Glomerular visceral epithelial cell (primary cell): ENCODE measurements around the gene CDK5RAP2.

ENCODE experiments used
- DNase-seq: peaks from one replicate; pipeline ENCODE4 v3.0.0-alpha.2; 2016; ENCODE audit errors: extremely low spot score

The CDK5RAP2 gene

DNA sequence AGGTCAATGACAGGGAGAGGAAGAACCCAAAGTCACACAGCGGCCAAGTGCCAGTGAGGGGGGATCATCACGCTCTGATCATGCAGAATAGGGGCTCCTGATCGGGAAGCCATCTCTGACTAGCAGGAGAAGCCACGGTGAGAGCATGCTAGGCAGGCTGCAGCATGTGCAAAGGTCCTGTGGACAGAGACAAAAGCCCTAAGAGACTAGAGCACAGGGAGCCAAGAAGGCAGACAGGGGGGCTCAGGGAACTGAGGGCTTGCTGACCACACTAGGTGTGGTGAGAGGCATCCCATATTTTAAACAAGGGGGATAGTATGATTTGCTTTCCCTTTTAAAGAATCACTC, 195.1 kb downstream of the CDK5RAP2 start:
- no peak for DNase-seq

DNA sequence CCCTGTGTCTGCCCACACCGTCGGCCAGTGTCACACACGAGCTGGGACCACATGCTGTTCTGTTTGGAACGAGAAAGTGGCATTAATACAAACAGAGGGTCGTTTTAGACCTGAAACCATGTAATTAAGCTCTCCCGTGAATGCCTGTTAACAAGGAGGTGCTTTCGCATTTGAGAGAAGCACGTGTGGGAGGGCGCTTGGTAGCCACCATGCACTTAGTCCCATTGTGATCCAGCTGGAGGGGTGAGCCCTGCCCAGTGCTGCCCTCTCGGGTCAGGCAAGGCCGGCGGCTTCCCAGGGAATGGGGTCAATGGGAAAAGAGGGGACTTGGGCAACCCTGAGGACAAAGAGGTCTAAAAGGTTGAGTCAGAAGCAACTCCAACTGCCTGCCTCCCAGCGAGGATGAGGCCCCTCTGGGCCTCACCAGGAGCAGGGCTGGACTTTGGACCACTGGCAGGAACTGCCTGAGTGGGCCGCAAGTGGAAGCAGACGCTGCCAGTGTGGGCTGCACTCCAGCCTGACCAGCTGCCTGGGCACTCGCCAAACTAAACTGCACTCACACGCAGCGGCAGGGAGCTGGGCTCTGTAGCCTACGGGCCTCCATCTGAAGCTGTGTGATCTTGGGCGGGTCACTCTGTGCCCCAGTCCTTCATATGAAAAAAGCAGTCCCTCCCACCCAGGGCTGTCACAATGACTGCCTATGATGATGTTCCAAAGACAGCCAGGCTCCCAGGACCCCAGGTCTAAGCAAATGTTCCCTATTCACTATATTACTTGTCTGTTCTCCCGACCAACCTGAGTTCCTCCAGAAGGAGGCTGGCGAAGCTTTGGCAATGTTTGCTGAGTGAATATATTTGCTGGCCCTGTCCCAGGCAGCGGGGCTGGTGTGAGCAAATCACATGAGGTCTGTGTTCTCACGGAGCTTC, 195.7 kb downstream of the CDK5RAP2 start:
- peak; percentile 75 for DNase-seq

DNA sequence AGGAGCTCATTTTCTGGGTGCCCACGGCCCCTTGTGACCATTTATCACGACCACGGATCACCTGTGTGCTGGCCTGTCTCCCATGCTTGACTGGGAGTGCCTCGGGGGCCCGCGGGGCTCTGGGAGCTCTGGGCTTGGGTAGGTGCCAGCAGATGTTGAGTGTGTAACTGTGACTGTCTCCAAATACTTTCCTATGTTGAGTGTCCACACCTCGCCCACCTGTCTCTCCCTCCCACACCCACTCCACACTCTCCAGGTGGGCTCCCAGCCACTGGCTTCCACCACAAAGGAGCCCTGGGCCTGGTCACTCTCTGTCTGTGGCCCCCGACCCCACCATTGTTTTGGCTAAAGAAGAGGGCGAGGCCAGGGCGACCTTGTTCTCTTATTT, 196.4 kb downstream of the CDK5RAP2 start:
- peak; percentile 20 for DNase-seq

DNA sequence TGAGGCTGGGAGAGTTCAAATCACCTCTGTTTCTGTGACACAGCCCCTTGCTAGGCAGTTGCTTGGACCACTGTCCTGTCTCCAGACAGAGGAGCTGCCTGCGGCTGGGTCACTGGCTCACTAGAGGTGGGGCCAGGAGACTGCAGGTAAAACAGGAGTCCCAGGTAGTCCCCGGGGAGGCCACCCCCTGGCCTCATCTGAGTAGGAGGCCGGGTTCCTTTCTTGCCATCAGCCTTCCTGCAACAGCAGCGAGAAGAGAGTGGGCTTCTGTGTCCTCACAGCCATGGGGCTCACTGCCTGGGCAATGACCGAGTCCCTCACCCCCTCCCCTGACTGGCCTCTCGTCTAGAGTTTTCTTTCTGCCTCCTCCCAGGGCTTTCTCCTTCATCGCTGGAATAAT, 197.5 kb downstream of the CDK5RAP2 start:
- DNase-seq, result no peak

DNA sequence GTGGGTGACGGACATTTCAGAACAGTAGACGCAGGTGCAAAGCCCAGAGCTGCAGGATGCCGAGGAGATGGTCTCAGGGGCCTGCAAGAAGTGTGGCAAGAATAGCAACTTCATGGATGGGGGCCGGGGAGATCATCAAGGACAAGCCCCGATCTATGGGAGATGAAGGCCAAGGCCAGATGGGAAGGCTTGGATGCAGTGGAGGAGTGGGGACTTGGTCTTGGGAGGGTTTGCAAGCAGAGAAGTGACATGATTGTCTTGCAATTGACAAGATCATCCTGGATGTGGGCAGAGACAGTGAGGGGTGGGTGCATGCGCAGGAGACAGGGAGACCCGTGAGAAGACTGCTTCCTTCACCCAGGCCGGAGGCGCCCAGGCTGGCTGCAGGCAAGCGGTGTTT, 198.1 kb downstream of the CDK5RAP2 start:
- DNase-seq, result no peak

DNA sequence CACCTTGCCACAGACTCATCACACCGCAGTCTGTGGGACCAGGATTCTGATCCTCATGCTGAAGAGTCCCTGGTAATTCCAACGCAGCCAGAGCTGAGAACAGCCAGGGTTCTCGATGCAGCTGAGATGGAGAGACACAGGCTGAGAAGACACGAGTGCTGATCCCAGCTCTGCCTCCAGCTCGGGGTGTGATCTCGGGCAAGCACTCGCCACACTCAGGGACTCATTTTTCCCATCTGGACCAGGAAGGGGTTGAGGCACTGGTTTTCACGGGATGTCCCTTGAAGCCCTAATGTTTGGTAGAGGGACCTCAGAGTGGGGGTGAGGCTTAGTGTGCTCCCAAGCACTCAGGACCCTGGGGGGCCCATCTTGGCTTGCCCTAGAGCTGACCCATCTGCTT, 200.4 kb downstream of the CDK5RAP2 start:
- no peak for DNase-seq

DNA sequence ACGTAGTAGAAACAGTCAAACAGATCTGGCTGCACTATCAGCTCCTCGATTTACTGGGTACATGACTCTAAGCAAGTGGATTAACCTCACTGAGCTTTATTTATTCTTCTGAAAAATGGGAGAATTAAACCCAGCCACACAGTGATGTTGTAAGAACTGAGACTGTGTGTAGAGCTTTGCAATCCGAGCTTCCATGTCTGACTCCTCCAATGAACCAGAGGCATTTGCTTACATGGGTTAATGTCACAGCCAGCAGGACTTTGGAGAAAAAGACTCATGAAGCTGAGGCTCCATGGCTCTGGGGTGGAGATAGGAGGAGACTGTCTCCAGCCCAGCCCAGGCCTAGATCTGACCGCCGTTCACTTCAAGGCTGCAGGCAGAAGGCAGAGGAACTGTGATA, 201.3 kb downstream of the CDK5RAP2 start:
- no peak for DNase-seq

DNA sequence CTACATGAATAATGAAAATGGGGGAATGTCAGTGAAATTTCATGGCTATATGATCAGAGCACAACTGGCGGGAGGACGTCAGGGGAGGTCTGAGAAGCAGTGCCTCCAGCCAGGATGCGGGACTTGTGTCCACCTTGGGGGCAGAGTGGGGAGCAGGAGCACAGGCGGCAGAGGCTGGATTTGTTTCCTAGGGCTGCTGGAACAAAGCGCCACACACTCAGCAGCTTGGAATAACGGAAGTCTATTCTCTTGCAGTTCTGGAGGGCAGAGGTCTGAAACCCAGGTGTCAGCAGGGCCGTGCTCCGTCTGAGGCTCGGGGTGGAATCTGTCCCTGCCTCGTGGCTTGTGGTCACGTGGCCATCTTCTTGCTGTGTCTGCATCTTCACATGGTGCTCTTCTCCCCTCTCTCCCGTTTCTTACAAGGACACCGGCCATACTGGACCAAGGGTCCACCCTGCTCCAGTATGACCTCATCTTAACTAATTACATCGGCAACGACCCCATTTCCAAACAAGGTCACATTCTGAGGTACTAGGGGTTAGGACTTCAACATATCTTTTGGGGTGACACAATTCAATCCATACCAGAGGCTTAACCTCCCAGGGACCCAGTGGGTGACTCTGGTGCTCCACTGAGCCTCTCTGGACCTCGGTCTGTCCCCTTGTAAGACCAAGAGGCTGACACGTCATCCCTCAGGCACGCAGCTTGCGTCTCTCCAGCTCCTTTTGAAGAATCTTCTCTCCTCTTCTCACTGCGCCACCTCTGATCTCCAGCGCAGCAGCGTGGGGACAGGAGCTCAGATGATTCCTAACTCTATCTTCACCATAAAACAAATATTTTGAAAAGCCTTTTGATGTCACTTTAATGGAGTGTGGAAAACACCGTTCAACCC, 202.5 kb downstream of the CDK5RAP2 start:
- DNase-seq, result no peak

DNA sequence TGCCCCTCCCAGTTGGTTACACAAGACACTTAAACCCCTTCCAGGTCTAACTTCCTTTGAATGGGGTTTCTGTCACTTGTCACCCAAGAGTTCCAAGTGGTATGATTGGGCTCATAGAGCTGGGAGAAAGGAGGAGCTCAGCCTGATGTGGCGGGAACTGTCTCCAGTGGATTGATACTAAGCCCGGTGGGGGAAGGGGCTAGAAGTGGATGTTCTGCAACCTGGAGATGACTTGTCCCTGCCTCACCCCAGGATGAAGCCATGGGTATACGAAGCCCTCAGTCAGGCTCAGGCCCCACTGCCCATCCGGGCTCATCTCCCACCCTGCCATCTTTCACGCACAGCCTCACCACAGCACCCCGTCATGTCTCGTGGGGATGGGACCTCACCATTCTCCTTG, 203.9 kb downstream of the CDK5RAP2 start:
- no peak for DNase-seq

DNA sequence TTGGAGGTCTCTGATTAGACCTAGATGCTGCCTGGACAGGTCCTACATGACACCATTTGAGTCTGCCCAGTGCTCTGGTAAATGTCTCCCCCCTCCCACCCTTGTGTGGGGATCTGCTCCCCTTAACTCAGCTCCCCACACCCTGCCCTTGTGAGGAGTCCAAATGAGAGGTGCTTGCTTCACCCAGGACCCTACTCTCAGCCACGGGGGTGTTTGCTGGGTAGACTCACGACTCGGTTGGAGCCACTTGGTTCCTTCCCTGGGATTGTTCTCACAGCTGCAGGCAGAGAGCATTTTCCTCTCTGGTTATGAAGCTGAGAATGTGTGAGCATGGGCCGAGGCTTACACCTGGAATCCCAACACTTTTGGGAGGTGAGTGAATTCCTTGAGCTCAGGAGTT, 204.7 kb downstream of the CDK5RAP2 start:
- no peak for DNase-seq

DNA sequence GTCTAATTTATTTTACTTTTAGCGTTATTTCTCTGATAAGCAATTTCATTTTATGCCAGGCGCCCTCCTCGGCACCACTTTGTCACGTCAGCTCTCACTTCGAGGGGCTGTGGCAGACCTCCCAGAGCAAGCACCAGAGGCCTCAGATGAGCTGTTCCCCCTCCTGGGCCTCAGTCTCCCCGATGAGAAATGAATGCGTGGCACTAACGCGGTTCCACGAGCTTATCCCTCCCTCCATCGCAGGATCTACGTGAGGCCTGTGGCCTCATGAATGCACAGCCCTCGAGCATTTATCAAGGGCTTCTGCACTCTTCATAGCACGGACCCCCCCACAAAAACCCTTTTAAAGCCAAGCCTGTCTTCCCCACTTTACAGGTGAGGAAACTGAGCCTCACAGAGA, 205.2 kb downstream of the CDK5RAP2 start:
- no peak for DNase-seq

DNA sequence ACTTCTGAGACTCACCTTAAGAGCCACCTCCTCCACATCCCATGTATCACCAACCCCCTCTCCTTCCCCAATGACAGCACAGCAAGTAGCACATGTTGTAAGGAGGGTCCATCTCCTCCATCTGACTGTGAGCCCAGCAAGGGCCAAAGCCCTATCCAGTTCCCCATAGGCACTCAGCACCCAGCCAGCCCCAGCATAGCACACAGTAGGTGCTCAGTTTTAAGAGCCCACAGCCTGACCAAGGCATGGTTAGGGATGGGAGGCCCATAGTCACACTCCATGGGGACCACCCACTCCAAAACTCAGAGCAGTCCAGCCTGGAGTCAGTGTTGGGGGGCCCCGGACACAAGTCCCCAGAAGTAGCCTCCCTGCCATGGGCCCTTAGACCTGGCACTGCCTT, 205.7 kb downstream of the CDK5RAP2 start:
- no peak for DNase-seq

DNA sequence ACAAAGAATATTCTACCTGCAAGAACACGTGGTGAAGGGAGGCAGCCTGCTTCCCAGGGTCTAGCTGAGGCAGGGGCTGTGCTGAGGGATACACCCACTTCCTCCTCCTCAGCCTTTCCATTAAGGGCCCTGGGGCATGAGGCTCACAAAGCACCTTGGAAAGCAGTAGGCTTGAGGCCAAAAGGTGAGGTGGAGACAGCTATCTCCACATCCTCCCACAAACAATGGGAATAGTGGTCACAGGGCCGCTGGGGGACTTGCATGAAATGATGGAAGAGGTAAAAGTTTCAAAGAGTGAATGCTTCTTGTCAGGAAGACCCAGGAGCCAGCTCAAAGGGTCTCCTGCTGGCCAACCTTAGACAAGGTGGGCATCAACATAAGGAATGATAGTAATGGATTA, 207.9 kb downstream of the CDK5RAP2 start:
- no peak for DNase-seq

DNA sequence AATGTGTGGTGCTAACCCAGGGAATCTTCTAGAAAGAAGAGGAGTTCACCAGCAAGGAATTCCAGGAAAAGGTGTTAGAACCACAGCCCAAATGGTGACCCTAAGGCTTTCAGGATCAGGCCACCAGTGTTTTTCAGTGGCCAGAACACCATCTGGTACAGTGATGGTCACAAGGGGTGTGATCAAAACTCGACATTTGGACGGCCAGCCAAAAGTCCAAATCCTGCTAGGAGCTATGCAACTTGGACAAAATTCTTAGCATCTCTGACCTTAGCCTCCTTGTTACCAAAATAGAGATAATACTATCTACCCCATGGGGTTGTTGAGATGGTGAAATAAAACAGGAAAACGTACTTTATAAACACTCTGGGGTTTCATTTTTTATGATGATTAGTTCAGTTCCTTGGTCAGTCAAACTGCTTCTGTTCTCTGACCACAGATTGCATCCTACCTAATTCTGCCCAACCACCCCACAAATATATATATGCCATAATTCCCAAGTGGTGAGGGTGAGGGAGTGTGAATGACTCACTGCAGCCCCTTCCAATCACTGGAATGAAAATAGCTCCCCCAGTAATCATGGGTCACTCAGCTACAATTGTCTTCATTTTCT, 210.3 kb downstream of the CDK5RAP2 start:
- no peak for DNase-seq

DNA sequence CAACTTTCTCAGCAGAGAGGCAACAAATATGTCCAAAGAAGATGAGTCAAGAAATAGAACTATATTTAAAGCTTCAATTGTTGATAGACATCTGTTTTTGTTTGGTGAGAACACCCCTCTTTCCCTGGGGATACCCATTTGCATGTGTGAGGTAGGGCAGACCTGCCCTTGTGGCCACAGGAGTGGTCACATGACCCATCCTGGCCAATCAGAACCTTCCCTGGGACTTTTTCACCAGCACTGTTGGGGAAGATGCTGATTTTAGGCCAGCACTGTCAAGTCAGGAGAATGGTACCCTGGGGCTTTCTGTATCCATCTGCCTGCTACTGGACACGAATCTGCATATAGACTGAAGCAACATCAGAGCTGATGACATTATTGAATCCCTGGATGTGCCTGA, 211.2 kb downstream of the CDK5RAP2 start:
- DNase-seq, result no peak

DNA sequence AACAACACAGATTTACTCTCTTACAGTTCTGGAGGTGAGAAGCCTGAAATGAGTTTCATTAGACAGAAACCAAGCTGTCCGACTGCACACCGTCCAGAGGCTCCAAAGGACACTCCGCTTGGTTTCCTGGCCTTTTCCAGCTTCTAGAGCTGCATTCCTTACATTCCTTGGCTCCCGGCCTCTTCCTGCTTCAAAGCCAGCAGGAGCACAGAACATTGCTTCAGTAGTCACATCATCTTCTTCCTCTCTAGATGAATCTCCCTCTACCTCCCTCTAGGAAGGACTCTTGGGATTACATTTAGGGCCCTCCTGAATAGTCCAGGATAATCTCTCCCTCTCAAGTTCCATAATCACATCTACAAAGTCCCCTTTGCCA, 213.3 kb downstream of the CDK5RAP2 start:
- DNase-seq, result peak; percentile 96

DNA sequence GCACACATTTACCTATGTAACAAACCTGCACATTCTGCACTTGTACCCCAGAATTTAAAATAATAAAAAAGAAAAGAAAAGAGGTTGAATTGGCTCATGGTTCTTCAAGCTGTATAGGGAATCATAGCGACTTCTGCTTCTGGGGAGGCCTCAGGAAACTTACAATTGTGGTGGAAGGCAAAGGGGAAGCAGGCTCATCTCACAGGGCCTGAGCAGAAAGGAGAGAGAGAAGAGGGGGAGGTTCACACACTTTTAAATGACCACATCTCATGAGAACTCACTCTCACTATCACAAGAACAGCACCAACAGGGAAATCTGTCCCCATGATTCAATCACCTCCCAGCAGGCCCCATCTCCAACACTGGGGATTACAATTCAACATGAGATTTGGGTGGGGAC, 214.6 kb downstream of the CDK5RAP2 start:
- no peak for DNase-seq

DNA sequence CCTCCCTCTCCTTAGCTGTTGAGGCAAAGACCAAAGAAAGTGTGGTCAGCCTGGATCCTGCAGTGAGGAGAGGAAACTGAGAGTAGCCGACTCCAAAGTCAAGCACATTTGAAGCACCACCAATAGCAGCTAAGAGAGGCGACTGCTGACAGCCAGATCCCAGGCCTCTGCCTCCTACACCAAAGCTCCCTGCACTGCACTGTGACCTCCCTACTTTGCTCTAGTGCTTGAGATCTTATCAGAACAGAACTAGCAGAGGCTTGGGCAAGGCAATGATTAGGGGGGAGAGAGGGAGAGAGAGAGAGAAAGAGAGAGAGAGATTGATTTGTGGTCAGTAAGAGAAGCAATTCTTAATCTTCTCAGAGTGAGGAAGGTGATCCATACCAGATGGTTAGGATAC, 216.3 kb downstream of the CDK5RAP2 start:
- no peak for DNase-seq

DNA sequence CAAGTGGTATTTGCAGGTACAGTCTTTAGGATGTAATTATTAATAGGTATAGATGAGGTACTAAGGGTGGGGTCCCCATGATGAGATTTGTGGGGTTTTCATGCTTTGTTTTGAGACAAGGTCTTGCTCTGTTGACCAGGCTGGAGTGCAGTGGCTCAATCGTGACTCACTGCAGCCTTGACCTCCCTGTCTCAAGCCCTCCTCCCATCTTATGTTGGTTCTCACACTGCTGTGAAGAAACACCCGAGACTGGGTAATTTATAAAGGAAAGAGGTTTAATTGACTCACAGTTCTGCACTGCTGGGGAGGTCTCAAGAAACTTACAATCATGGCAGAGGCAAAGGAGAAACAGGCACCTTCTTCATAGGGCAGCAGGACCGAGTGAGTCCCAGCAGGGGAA, 217.5 kb downstream of the CDK5RAP2 start:
- DNase-seq, result peak; percentile 66

DNA sequence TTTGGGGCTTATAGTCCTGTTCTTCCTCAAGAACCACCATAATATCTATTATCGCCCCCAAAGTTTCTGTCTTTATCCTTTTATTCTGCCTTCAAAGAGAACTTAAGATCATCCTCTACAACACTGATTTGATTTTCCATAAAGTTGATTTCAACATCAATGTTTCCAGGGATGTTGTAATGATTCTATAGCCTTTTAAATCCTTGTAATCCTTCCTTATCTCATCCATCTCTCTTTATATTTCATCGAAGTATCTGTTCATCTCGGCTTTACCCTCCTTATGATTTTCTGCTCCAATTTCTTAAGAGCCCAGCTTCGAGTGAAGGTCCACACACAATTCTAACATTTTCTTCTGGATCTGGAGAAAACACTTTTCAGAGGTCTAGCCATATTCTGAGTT, 218.4 kb downstream of the CDK5RAP2 start:
- no peak for DNase-seq

DNA sequence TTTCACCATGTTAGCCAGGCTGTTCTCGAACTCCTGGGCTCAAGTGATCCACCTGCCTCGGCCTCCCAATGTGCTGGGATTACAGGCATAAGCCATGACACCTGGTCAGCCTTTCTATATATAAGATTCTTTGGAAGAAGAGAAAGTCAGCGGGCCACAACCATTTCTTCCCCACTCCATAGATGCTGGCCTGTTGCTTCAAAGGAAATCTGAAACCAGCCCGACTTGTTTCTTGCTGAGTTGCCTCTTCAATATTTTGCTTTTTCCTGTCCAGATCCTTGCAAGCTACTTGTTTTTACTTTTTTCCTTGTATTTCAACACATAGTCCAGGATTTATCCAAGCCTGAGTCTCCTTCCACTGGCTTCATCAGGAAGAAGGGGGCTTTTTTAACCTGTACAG, 219.5 kb downstream of the CDK5RAP2 start:
- no peak for DNase-seq

DNA sequence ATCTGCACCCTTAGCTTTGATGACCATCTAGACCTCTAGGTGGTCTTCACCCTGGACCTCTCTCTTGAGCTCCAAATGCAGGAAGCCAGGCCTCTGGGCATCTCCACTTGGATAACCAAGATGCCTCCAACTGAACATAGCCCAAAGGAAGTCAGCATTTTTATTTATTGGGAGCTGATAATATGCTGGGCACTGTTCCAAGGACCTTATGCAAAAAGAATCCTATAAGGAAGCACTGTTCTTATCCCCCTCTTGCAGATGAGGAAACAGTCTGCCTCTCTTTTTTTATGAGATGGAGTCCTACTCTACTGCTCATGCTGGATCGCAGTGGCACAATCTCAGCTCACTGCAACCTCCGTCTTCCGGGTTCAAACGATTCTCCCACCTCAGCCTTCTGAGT, 219.9 kb downstream of the CDK5RAP2 start:
- no peak for DNase-seq

DNA sequence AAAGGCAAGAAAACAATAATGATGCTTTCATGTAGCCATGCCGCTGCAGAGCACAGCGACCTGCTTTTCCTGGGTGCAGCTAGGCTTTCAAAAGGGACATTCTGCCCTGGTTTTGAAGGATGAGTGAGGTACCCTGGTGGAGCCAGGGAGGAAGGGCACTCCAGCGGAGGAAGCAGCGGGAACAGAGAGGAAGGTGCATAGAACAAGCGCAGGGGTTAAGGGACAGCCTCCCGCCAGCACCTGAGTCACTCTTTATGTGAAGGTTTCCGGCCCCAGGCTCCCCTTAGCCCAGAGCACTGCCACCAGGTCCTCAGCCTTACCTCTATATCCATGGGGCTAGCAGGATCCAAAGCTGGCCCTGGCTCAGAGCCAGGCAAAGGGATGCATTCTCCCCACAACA, 221.1 kb downstream of the CDK5RAP2 start:
- DNase-seq, result no peak
